ENCODE data around the gene ATXN10.

The ATXN10 gene

DNA sequence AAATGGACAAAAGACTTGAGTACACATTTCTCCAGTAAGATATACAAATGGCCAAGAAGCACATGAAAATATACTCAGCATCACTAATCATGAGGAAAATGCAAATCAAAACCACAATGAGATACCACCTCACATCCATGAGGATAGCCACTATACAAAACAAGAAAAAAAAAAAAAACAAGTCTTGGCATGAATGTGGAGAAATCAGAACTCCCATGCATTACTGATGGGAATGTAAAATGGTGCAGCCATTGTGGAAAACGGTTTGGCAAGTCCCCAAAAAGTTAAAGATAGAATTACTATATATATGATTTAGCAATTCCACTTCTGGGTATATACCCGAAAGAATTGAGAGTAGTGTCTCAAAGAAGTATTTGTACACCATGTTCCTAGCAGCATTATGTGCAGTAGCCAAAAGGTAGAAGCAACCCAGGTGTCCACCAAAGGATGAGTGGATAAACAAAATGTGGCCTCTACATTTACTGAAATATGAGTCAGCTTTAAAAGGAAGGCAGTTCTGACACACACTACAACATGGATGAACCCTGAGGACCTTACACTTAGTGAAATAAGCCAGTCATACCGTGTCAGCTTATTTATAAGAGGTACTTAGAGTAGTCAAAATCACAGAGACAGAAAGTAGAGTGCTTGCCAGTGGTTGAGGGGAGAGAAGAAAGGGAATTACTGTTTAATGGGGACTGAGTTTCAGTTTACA lies 159.1 kb downstream of the ATXN10 start:
- no peak for DNase-seq (ENCODE audit: low read depth)

DNA sequence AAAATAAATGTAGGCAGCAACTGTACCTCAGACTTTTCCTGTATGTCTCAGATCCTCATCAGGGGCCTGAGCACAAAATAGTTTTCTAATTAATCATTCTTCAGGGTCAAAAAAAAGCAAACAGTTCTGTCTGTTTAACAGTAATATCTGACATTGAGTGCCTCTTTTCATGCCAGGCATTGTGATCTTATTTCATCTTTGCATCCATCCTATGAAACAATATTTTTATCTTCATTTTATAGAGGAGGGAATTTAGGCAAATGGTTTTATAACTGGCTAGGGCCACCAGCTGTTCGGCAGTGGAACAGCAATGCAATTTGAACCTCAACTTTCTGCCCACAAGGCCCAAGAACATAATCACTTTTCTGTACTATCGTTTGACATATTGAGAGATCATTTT lies 159.8 kb downstream of the ATXN10 start:
- DNase-seq (ENCODE audit: low read depth): no peak

DNA sequence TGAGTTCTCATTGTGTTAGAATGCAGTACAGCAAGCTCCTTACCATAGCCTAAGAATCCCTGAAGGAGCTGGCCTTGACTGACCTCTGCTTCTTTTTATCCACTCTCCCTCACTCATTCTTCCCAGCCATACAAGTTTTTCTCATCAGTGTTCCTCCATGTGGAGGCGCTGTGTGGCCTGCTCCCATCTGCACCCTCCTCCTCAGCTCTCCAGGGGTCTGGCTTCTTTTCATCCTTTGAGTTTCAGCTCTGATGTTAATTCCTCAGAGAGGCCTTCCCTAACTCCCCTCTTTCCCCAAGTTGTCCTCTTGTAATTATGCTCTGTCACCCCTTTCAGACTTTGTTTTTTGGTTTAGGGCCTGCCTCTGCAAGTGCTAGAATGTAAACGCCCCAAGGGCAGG lies 160.5 kb downstream of the ATXN10 start:
- DNase-seq (ENCODE audit: low read depth): no peak

DNA sequence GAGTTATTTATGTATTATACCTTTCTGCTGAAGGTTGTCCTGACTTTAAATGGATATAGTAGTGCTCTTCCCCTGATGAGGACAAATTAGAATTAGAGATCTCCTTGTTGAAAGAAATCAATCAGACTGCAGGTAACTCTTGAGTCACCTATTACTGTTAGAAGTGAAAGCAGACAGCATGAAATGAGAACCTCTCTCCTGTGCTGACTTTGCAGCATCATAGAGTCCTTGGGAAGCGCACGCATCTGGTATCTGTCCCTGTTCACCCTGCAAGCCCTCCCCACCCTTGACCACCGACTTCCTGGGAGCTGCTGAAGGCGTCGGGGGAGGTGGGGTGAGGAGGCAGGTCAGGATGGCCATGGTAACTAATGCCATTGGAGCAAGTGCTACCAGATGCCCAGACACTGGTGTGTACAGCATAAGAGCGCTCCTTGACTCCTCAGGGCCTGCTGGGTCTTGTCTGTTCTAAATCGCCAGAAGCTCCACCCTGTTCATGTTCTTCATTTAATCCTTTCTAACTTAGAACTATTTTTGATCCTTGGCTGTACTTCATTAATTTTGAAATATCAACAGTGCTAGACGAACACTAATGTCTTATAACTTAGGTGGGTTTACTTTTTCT lies 161.4 kb downstream of the ATXN10 start:
- no peak for DNase-seq (ENCODE audit: low read depth)

DNA sequence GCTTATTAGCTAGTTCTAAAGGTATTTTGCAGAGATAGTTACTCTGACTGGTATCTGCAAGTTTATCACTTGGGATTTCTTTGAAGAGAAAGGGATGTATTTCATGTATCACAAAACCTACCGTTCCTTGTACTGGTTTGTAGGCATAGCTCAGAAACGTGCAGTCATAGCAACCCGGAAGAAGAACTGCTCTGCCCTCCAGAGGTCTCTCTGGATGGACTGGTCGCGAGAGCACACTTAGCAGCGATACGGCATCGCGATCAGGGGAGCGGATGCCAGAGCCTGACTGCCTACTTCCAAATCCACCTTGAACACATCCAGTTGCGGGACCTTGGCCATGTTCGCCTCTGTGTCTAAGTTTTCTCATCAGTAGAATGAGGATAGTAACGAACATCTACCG lies 162.0 kb downstream of the ATXN10 start:
- DNase-seq (ENCODE audit: low read depth): no peak

DNA sequence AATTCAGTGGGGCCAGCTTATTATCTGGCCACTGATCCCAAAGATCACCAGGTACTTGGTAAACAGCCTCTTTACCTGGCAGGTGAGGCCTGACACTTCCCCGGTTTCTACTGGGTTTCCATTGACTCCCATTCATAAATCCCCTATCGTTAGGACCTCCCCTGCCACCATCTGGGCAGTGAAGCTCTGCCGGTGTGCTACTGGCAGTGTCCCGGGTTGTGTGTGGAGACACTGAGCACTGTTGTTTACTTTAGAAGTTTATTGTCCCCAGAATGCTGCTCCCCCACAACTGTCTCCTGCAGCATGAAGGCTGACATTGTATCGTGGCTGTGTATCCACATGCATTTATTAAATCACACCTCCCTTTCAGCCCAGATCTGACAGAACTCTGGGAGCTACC lies 162.6 kb downstream of the ATXN10 start:
- DNase-seq (ENCODE audit: low read depth): no peak

DNA sequence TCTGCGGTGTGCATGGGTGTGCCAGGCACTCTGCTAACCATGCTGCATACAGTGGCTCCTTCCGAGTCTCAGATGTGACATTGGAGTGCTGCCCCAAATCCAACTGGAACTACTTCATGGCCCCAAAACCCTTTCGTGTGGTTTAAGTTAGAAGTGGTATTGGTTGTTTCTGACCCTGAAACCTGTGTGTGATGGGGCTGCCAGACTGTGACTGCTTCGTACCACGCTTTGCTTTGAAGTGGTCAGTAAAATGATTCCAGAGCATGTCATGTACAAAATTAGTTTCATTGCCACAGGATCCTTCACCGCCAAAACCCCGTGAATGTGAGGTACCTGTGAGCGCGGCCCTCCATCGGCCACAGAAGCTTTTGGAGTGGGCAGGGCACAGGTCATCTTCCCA lies 163.2 kb downstream of the ATXN10 start:
- no peak for DNase-seq (ENCODE audit: low read depth)

DNA sequence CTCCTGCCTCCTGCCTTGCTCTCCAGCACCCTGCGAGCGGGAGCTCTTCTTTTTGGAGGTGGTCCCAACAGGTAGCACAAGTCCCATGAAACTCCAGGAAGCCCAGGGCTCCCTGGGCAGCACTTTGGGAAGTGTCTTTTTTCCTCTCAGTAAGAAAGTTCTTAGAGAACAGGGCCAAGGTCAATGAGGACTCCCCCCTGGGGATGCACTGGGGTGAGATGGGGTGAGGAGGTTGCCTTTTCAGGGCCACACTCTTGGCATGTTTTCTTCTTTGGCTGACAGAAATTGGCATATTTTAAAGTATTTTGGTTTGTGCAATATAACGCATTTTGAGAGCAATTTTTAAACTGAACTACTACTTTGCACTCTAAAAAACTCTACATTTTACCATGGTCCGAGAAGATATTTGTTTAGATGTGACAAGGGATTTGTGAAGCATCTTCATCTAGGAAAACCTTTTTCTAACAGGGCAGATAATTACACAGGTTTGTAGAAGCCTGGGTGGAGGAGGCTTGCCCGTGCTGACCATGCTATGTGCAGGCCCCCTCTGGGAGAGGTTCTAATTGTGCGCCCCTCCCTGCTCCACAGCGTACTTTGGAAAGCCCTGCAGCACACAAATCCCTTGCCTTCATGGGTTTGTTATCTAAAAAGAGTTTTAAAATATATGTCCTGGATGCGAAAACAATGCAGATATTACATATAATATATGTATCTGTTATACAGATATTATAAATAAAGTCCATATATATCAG lies 165.0 kb downstream of the ATXN10 start:
- DNase-seq (ENCODE audit: low read depth): no peak

DNA sequence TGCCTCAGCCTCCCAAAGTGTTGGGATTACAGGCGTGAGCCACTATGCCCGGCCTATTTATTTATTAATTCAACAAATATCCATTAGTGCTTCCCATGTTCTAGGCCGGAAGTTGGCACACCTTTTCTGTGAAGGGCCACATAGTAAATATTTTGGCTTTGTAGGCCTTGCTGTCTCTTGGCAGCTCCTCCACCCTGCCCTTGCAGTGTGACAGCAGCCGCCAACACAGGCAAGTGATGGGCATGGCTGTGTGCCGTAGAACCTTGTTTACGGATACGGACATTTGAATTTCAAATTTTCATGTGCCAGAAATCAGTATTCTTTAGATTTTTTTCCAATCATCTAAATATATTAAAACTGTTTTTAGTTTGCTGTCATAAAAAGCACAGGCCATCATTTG lies 165.9 kb downstream of the ATXN10 start:
- no peak for DNase-seq (ENCODE audit: low read depth)

DNA sequence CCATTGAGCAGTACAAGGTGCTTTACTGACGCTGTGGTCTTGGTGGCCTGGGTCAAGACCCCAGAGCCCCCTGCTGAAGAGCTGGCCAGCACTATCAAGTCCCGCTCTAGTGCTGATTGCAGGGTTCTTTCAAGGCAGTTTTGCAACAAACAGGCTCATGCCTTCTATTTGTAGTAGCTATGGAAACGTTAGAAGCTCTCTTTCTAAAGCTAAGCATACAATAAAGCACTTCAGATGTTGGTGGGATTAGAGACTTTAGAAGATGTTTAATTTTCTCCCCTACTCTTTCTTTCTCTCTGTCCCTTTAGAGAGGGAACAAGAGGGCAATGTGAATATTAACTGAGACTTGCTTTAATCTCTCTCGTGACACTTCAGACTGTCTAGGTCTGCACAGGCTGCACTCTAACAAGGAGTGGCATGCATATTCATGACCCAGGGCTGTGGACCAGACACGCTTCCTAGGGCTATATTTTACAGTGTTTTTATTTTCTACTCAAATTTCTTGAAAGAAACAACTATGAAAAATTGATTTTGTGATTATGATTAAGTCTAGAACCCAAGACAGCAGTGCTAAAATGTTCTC lies 166.8 kb downstream of the ATXN10 start:
- DNase-seq (ENCODE audit: low read depth): no peak

DNA sequence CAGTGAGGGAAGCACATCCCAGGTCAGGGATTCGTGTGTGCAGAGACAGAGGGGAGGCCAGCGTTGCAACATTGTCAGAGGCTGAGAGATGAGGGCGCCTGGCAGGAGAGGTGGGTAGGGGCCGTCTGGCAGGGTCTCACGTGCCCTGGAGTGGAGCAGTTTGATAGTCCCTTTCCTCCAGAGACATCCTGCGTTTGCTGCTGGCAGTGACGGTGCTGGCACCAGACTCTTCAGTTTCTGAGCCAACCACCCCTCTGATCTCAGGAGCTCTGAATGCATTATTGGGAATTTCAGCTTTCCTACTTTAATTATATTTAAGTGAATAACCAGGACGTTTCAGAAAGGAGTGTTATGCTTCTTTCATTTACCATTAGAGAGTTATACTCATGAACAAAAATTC lies 168.8 kb downstream of the ATXN10 start:
- DNase-seq (ENCODE audit: low read depth): no peak

DNA sequence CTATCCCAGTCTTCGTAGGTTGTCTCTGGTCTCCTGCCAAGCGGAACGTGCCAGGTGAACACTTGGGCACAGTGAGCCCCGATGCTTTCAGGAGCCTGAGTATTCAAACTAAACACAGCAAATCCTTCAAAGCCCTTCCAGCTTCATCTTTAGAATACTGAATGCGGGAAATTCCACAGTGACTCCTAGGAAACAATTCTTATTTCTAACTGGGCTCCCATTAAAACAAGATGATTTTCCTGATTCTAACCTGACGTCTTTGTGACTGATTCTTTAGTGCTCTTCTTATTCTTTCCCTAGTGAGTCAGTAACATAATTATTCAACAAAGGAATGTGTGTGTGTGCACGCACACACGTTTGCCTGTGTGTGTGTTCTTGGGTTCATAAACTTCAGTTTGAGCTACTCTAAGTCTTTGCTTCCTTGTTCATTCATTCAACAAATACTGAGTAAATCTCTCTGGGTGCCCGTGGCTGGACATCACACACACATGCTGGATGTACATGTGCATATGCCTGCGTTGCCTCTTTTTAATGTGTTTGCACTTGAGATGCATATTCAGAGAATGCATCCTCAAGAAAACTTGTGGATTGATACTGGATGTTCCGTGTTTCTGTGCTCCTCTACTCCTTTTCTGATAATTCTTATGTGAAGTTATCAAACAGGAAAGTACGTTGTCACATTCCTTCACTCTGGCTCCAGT lies 170.8 kb downstream of the ATXN10 start:
- DNase-seq (ENCODE audit: low read depth): no peak

DNA sequence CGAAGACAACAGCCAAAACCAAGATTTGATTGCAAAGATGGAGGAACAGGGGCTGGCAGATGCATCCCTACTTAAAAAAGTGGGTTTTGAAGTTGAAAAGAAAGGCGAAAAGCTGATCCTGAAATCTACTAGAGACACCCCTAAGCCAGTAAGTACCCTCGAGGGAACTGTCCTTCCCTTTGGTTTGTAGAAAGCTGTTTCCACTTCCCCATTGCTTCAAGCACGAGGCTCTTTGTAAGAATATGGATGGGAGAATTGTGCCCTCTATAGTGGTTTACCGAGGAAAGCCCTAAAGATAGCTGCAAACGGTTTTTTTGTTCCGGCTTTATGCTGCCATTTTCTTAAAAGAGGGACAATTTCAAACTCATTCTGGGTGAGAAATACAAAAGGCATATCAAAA lies 171.4 kb downstream of the ATXN10 start:
- no peak for DNase-seq (ENCODE audit: low read depth)

DNA sequence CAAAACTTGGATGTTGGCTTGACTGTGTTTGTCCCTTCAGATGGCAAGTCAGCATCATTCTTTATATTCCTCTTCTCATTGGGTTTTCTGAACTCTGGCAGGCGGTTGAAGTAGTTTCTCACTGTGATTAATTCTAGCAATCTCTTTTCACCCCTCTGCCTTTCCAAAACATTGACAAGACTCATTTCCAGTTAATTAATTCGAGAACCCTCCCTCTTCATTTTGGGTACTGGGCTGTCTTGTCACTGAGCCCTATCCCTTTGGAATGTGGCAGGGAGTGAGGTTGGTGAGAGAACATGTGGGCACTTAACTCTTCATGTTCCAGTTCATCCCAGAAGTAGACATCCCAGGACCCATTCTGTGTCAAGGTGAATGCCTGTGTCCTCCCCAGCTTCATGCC lies 172.4 kb downstream of the ATXN10 start:
- no peak for DNase-seq (ENCODE audit: low read depth)

DNA sequence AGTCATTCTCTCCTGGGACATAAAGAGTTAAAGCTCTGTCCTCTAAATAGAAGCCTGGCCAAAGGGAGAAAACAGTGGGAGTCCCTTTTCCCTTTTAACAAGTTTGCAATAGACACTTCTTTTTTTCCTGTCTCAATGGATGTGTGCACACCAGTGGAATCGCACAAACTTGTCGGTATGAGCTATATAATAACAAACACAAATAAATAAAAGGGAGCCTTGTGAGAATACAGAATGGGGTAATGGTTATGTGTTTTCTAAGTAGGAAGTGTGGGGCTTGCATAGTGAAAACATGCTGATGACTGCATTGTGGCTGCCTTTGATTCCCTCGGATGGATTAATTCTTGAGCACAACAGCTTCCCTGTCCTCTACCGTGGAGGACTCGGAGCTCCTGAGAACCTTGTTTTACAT lies 173.4 kb downstream of the ATXN10 start:
- DNase-seq (ENCODE audit: low read depth): no peak

DNA sequence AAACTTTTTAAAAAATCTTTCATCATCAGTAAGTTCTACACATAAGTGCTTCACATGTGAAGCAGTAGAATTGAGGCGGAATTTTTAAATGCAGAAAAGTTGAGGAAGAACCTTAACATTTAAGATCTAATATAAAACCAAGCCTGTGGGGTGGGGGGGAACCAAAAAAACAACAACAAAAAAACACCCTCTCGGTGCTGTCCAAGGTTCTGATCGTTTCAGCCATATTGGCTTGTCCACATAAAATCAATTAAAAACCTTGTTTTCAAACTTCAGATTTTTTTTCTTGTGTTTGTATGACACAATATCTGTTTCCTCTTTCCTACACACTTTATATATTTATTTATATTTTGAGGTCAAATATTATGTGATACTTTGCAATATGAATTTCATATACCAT lies 175.3 kb downstream of the ATXN10 start:
- DNase-seq (ENCODE audit: low read depth): no peak

DNA sequence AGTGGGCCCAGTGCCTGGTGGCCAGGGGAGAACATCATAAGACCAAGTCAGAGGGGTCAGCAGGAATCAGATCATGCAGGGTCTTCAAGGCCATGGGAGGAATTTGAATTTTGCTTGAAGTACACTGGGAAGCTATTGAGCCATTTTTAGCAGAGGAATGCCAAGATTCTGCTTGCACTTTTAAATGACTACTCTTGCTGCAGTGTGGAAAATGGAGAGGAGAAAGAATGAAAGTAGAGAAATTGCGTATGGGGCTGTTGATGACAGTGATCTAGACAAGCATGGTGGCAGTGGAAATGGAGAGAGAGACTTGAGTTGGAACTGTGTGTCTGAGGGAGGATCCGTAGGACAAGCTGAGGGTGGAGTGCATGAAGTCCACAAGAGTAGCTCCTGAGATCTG lies 177.3 kb downstream of the ATXN10 start:
- DNase-seq (ENCODE audit: low read depth): no peak

DNA sequence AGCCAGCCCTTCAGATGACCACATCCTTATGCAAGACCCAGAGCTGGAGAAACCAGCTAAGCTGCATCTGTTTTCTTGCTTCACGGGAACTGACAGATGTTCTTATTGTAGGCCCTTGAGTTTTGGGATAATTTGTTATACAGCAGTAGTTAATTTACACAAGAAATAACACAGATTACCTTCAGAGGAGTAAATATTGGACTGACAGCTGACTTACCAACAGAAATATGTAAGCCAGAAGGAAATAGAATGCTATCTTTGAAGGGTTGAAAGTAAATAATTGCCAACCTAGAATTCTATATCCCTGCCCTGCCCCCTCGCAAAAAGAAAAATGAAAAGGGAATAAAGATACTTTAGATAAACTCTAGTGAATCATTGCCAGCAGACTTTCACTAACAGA lies 181.2 kb downstream of the ATXN10 start:
- no peak for DNase-seq (ENCODE audit: low read depth)

DNA sequence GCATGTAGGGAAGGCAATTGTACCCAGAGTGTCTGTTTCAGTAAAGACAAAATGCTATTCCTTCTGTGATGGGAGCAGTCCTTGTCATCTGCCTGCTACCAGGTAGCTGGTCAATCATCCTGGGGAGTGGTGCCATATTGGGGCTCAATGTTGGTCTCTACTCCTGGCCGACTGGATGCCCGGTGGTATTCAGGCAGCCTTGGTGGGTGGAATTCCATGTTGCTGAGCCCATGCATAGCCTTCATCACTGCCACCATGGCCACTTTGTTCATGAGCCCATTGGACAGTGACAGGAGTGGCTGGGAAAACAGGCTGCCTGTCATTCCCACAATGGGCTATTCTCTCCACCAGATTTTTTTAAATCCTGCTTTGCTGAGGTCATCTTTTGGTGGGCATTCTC lies 184.3 kb downstream of the ATXN10 start:
- no peak for DNase-seq (ENCODE audit: low read depth)

DNA sequence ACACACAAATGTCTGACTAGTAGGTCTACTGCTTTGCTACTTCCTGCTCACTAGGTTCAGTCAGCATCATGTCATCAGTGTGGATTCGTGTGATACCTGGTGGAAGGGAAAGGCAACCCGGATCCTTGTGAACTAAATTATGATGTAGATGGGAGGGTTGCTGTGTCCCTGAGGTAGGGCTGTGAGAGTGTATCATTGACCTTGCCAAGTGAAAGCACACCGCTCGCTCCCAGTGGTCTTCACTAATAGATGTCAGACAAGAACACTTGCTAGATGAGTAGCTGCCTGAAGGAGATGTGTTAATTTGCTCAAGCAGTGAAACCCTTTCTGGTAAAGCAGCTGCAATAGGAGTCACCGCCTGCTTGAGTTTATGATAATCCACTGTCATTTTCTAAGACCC lies 185.9 kb downstream of the ATXN10 start:
- no peak for DNase-seq (ENCODE audit: low read depth)

DNA sequence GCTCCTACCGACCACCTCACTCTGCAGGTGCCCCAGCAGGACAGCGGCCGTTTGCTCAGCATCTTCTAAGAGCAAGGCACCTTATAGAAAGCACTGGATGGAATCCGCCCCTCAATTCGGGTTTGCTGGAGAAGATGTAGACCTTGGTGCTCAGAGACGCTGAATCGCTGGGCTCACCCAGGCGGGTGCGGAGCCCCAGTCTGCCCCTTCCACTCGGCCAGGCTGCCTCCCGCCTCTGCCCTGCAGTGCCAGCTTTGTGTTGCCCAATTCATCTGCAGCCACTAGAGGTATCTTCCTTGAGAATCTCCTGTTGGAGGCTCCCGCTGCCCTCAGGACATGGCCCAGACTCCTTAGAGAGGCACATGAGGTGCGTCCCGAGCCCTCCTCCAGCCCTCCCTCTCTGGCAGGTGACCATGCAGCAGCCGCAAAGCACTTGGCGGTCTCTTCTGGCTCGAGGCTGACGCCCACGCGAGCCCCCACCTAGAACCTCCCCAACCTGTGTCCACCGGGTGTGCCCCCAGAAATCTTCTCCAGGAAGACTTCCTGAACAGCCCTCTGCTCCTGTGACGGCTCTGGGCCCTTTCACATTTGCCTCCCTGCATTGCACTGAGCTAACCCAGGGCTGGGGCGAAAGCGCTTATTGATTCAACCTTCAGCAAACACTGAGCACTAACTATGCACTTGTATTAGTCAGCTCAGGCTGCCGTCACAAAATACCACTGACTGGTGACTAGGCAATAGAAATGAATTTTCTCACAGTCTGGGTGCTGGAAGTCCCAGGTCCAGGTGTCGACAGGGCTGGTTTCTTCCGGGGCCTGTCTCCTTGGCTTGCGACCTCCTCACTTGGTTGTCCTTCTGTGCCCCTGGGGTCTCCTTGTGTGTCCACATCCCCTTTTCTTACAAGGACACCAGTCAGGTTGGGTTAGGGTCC lies 187.9 kb downstream of the ATXN10 start:
- DNase-seq (ENCODE audit: low read depth): no peak
